T-helper 17 cell (primary cell): ENCODE data around the gene TRAPPC13. TPM values are rescaled to one million over a fixed set of nuclear protein-coding genes. Genes with fewer than 3 reads are reported as not detected.
"Not testable (repeated sequence)": the region's sequence is repeated elsewhere in the genome, so short reads cannot be mapped to it uniquely, and the experiment has no call there.

Experiments
- ATAC-seq: fragments of 150-1000 bp; cut with Tn5 transposase; 2 replicates; pipeline ENCODE4 v1.10.0; 2021; ENCODE audit warnings: mild to moderate bottlenecking, moderate library complexity
- DNase-seq, 3 donors: peaks; one replicate each; pipeline versions ENCODE4 v3.0.0 to v3.0.0-alpha.2; 2020 to 2021
- H3K9me3 ChIP-seq: one replicate; pipeline ENCODE4 v1.7.0; 2013; ENCODE audit warnings: low read length, mild to moderate bottlenecking; ENCODE audit not compliant: control insufficient read depth, poor library complexity, severe bottlenecking
- H3K27ac Mint-ChIP-seq: one replicate; pipeline ENCODE4 v1.8.0; 2022; ENCODE audit warnings: mild to moderate bottlenecking, moderate library complexity, mixed read lengths
- H3K27me3 Mint-ChIP-seq: one replicate; pipeline ENCODE4 v1.8.0; 2022; ENCODE audit warnings: mixed read lengths
- H3K36me3 Mint-ChIP-seq: one replicate; pipeline ENCODE4 v1.8.0; 2022; ENCODE audit warnings: low read depth, mixed read lengths
- H3K4me1 Mint-ChIP-seq: one replicate; pipeline ENCODE4 v1.8.0; 2022; ENCODE audit warnings: mild to moderate bottlenecking, mixed read lengths
- H3K4me3 Mint-ChIP-seq: one replicate; pipeline ENCODE4 v1.8.0; 2022; ENCODE audit warnings: mild to moderate bottlenecking, moderate library complexity, mixed read lengths
- total RNA-seq, 4 donors: library from RNA in 2 of 4; stranded (reverse) in 2 of 4; gene quantifications; one replicate each; pipeline ENCODE4 v1.2.3 and lab custom pipeline; 2022 to 2026

The TRAPPC13 gene, protein sequence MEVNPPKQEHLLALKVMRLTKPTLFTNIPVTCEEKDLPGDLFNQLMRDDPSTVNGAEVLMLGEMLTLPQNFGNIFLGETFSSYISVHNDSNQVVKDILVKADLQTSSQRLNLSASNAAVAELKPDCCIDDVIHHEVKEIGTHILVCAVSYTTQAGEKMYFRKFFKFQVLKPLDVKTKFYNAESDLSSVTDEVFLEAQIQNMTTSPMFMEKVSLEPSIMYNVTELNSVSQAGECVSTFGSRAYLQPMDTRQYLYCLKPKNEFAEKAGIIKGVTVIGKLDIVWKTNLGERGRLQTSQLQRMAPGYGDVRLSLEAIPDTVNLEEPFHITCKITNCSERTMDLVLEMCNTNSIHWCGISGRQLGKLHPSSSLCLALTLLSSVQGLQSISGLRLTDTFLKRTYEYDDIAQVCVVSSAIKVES
- total RNA-seq (10 to 100 TPM; 13.9 to 14.9 TPM), total RNA-seq (lab: John Stamatoyannopoulos, UW) (21.8 to 37.3 reads per million in 2 donors)

DNA sequence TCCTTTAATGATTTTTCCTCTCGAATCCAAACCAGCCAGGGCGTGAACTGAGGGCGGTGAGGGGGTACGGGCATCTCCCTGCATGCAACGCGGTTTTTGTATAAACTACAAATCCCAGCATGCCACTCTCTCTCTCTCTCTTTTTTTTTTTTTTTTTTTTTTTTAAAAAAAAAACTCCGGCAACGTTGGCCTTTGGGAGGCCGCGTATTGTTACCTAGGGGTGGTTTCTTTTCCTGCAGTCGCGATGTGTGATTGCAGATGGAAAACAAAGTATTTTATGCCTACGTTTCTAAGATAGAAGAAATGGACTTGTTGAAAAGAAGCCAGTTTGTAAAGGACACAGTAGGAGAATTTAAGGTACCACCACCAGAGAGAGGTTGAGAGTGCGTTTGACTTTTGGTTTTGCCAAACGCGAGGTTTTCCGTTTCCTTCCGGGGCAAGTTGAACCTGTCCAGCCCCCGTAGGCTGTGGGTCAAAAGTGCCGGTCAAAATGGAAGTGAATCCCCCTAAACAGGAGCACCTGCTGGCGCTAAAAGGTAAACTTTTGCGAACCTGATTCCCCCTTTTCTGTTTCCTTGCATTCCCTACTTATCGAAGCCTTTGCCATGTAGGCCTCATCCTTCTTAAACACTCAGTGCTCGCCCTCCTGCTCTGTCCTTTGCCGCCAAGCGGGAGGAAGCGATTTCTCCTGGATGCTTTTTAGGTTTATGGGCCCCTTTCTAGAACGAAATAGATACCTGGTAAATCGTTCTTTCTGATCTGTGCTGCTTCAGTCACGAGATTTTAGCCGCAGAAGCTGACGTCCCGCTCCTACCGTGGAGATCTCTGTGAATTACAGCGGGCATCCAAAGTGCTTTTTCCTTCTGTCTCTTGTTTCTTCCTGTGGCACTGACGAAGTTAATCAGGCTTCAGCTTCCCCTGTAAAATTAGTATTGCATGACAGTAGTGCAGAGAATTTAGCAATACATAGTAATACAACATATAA is at the start of gene TRAPPC13, which contains the start of gene SHLD3:
Gene TRAPPC13 (plus strand): TSS at position 457 of the 985 bp plus-strand sequence. CDS start 34 bp downstream, at position 491.
Gene SHLD3 (plus strand): TSS at position 457 of the 985 bp plus-strand sequence. CDS start 4,561 bp downstream, outside the sequence.
- Mint-ChIP-seq H3K4me3 (peak within 1 kb of the TSS; percentile 98), H3K36me3 (peaks cover 3% of the 10 kb centered on the region), H3K27ac (peak within 1 kb of the TSS; percentile 99), H3K27me3 (no peaks in the 10 kb centered on the region), H3K4me1 (peaks cover 34% of the 10 kb centered on the region)
- ATAC-seq (peak; percentile 79), DNase-seq (peak; percentile 65 to 77 (median 70))
- no peaks in the 10 kb centered on the region for H3K9me3 ChIP-seq

DNA sequence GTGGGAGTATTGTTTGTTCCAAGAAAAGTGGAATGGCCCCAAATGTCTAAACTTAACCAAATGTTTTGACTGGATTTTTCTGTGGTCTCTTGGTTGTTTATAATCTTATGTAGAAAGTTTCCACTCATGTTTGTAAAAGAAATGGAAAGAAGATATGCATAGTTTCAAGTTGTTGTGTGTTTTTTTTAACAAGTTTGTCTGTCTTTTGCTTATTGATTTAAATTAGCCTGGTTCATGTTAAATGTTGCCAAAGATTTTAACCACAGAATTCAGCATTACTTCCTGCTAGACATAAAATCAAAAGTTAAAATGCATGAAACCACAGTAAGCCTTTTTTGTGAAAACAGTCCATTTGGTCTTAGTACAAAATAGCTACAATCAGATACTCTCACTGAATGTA is 47.7 kb upstream of the TRAPPC13 start:
- DNase-seq (no peak), ATAC-seq (no peak)
- no peaks in the 10 kb centered on the region for H3K27me3 Mint-ChIP-seq
- no peak overlapping the region for H3K27ac Mint-ChIP-seq
- H3K4me1 Mint-ChIP-seq, result peaks cover 19% of the 10 kb centered on the region
- no peak overlapping the region for H3K4me3 Mint-ChIP-seq
- peaks cover 9% of the 10 kb centered on the region for H3K36me3 Mint-ChIP-seq
- H3K9me3 ChIP-seq, result no peaks in the 10 kb centered on the region

DNA sequence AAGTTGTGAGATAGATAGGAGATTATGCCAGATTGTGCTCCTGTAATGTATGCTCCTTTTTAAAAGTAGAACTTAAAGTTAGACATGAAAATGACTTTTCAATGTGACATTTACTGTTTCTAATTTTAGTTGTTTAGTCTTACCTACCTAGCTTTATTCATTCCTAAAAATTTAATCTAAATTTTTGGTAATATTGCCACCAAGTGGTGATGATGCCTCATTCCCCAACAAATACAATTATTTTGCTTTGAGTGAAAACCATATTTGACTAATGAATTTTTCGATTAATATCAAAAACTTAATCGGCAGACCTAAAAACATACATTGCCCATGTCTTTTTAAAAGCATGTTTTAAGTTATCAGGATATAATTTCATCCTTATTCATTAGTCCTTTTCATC is 36.1 kb upstream of the TRAPPC13 start:
- H3K27me3 Mint-ChIP-seq, result no peaks in the 10 kb centered on the region
- no peak overlapping the region for H3K4me3 Mint-ChIP-seq
- H3K4me1 Mint-ChIP-seq, result peaks cover 4% of the 10 kb centered on the region
- H3K9me3 ChIP-seq, result no peaks in the 10 kb centered on the region
- ATAC-seq (no peak), DNase-seq (no peak)
- peaks cover 11% of the 10 kb centered on the region for H3K36me3 Mint-ChIP-seq
- no peak overlapping the region for H3K27ac Mint-ChIP-seq

DNA sequence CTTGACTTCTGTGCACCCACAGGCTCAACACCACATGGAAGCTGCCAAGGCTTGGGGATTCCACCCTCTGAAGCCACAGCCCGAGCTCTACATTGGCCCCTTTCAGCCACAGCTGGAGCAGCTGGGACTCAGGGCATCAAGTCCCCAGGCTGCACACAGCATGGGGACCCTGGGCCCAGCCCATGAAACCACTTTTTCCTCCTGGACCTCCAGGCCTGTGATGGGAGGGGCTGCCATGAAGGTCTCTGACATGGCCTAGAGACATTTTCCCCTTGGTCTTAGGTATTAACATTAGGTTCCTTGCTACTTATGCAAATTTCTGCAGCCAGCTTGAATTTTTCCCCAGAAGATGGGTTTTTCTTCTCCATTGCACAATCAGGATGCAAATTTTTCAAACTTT is 23.1 kb upstream of the TRAPPC13 start:
- H3K9me3 ChIP-seq, H3K27me3 Mint-ChIP-seq, H3K27ac Mint-ChIP-seq, DNase-seq, ATAC-seq, H3K4me3 Mint-ChIP-seq: not testable (repeated sequence)
- Mint-ChIP-seq H3K4me1 (peaks cover 10% of the 10 kb centered on the region), H3K36me3 (peaks cover 12% of the 10 kb centered on the region)

DNA sequence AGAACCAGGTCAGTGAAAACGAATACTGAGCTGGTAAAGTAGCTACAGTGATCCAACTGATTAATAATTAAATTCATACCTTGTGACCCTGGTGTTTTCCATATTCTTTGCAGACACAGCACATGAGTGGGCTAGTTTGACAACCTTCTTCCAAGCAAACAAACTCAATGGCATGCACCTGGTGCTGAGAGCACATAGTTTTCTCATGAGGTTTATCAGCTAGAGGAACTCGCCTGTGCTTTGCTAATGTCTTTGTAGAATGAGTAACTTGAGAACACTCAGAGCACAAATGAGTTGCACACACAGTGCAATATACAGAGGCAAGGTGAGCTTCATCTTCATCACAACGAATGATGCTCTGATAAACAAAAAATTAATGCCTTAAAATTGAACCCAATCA is 13.3 kb upstream of the TRAPPC13 start:
- no peak for ATAC-seq
- peaks cover 23% of the 10 kb centered on the region for H3K36me3 Mint-ChIP-seq
- peaks cover 16% of the 10 kb centered on the region for H3K4me1 Mint-ChIP-seq

DNA sequence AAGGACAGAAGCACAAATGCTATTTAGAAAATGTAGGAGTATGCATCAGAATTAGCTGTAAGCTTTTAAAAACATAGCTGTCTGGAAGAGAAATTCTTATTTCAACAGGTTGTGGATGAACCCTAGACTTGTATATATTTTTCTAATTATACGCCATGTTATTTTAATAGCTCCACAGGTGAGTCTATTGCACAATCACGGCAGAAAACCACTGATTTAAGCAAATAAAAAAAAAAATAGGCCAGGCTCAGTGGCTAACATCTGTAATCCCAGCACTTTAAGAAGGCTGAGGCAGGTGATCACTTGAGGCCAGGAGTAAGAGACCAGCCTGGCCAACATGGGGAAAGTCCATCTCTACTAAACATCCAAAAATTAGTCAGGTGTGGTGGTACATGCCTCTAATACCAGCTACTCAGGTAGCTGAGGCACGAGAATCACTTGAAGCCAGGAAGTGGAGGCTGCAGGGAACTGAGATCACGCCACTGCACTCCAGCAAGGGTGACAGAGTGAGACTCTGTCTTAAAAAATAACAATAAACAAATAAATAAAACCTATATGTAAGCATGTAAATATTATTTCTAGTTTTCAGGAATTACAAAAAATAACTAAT is 12.4 kb upstream of the TRAPPC13 start:
- peaks cover 19% of the 10 kb centered on the region for H3K36me3 Mint-ChIP-seq
- no peak overlapping the region for H3K27ac Mint-ChIP-seq
- H3K9me3 ChIP-seq, result no peaks in the 10 kb centered on the region
- ATAC-seq (no peak), DNase-seq (no peak)
- no peak overlapping the region for H3K4me3 Mint-ChIP-seq
- no peaks in the 10 kb centered on the region for H3K27me3 Mint-ChIP-seq
- H3K4me1 Mint-ChIP-seq, result peaks cover 15% of the 10 kb centered on the region

More for the DNA sequence above, 13.3 kb upstream of the TRAPPC13 start:
- H3K27ac Mint-ChIP-seq, result no peak overlapping the region
- DNase-seq, result no peak
- no peaks in the 10 kb centered on the region for H3K9me3 ChIP-seq
- no peaks in the 10 kb centered on the region for H3K27me3 Mint-ChIP-seq
- no peak overlapping the region for H3K4me3 Mint-ChIP-seq

DNA sequence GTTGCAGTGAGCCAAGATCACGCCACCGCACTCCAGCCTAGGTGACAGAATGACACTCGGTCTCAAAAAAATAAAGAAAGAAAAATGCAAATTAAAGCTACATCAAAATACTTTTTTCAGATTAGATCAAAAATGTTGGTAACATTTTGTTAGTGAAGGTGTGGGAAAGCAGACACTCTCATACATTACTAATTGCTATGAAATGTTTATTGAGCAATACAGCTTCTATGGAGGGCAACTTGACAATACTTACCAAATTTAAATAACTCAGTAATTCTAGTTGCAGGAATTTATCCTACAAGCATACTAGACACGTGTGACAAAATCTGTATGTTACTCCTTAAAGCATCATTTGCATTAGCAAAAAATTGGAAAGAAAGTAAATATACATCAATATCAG is 4.8 kb upstream of the TRAPPC13 start:
- H3K4me1 Mint-ChIP-seq, result peaks cover 26% of the 10 kb centered on the region
- H3K27ac Mint-ChIP-seq, result no peak overlapping the region
- no peak for ATAC-seq
- H3K4me3 Mint-ChIP-seq, result no peak overlapping the region
- H3K27me3 Mint-ChIP-seq, result no peaks in the 10 kb centered on the region
- no peaks in the 10 kb centered on the region for H3K9me3 ChIP-seq
- no peak for DNase-seq
- H3K36me3 Mint-ChIP-seq, result no peaks in the 10 kb centered on the region

DNA sequence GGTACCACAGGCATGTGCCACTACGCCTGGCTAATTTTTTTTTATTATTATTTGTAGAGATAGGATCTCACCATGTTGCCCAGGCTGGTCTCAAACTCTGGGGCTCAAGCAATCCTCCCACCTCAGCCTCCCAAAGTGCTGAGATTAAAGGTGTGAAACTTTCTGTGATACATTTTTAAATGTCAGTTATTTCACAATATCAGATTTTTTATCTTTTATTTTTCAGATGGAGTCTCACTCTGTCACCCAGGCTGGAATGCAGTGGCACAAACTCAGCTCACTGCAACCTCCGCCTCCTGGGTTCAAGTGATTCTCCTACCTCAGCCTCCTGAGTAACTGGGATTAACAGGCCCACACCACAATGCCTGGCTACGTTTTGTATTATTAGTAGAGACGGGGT is 2.9 kb upstream of the TRAPPC13 start:
- not testable (repeated sequence) for H3K36me3 Mint-ChIP-seq, ATAC-seq

DNA sequence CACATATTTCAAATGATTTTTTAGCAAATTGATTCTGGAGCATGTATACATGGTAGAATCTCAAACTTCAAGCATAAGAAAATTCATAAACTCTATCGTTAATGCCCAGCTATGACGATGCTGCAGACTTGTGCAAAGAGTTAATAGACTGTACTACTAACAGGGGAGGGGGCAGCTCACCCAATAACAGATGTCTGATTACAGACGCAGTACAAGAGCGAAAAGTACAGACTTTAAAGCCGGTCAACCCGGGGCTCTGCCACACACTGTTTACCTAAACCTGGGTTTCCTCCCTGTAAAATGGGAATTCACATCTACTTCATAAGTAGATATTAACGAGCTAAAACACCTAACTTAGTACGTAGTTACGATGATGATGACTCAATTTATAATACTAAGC is 1.3 kb upstream of the TRAPPC13 start:
- Mint-ChIP-seq H3K4me1 (peaks cover 32% of the 10 kb centered on the region), H3K27ac (peak overlapping the region; percentile 99), H3K27me3 (no peaks in the 10 kb centered on the region), H3K36me3 (no peaks in the 10 kb centered on the region), H3K4me3 (peak overlapping the region; percentile 98)
- no peak for ATAC-seq
- no peak for DNase-seq
- no peaks in the 10 kb centered on the region for H3K9me3 ChIP-seq

More for the DNA sequence above, 2.9 kb upstream of the TRAPPC13 start:
- H3K4me1 Mint-ChIP-seq, result peaks cover 30% of the 10 kb centered on the region
- H3K27ac Mint-ChIP-seq, H3K9me3 ChIP-seq, H3K27me3 Mint-ChIP-seq, DNase-seq: not testable (repeated sequence)
- H3K4me3 Mint-ChIP-seq, result peak overlapping the region; percentile 98

DNA sequence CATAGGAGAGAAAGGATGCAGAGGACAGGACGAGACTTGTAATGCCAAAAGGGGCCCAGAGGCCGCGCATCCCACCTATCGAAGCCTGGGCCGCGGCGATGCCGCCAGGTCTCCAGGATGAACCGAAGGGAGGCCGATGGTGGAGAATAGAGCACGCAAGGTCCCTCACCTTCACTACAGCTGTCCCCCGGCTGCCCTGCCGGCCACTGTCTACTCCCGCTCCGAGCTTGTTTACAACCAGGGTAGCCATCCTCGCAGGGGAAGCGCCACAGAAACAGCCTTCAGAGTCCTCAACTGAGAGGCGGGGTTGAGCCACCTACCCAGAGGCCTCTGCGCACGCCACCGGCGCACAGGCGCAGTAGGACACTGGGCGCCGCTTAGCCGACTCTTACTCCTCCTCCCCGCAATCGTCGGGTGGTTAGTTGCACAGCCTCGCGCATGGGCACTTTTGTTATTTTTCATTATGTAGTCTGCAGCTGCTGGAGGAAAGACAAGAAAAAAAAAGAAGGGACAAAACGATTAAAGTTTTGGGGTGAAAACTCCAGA is 729 bp upstream of the TRAPPC13 start, which contains the start of gene TRIM23:
Gene TRIM23 (minus strand): TSS at position 309 of the 546 bp plus-strand sequence. CDS start 59 bp downstream, at position 250.
- DNase-seq (peak; percentile 86 to 88 (median 86)), ATAC-seq (peak; percentile 93)
- H3K9me3 ChIP-seq, result no peaks in the 10 kb centered on the region
- H3K4me3 Mint-ChIP-seq, result peak within 1 kb of the TSS; percentile 98
- no peaks in the 10 kb centered on the region for H3K27me3 Mint-ChIP-seq
- H3K27ac Mint-ChIP-seq, result peak within 1 kb of the TSS; percentile 99
- H3K4me1 Mint-ChIP-seq, result peaks cover 30% of the 10 kb centered on the region
- no peaks in the 10 kb centered on the region for H3K36me3 Mint-ChIP-seq

DNA sequence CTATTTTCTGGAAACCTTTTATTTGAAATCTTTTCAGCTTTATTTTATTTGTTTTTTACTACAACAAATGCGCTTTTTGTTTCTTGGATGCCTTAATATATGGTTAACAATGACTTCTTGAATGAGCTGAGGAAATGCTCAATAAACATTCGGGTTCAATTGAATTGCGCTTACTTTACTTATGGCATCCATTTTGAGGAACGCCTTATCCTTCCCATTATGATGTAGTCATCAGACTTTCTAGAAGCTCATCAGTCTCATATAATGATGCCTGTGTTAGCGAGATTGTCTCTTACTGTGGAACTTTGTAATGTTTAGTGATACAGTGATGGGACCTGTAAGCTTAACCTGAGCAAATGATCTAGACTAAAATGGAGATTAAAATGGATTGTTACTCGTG is 916 bp downstream of the TRAPPC13 start:
- H3K4me1 Mint-ChIP-seq, result peaks cover 34% of the 10 kb centered on the region
- no peak for DNase-seq
- H3K27ac Mint-ChIP-seq, result peak overlapping the region; percentile 99
- H3K4me3 Mint-ChIP-seq, result peak overlapping the region; percentile 79
- H3K9me3 ChIP-seq, result no peaks in the 10 kb centered on the region
- ATAC-seq, result no peak
- H3K36me3 Mint-ChIP-seq, result peaks cover 3% of the 10 kb centered on the region
- no peaks in the 10 kb centered on the region for H3K27me3 Mint-ChIP-seq

DNA sequence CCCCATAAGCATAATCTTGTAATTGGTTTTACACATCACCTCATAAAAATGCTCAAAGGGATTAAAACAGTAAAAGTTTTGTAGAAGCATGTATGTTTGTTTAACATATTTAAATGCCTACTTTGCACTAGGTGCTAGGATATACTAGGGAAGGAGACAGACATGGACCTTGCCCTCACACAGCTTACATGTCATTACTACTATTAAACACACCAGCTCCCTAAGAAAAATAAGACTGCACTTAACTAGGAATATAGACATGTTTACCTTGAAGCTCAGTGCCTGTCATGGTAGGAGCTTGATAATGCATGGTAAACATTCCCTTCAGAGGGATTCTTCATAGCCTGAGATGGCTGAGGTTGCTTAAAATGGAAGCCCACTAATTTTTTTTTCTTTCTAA is 6.2 kb downstream of the TRAPPC13 start:
- H3K36me3 Mint-ChIP-seq, result peaks cover 3% of the 10 kb centered on the region
- H3K4me3 Mint-ChIP-seq, result no peak overlapping the region
- H3K27me3 Mint-ChIP-seq, result no peaks in the 10 kb centered on the region
- peaks cover 14% of the 10 kb centered on the region for H3K4me1 Mint-ChIP-seq
- no peak for ATAC-seq
- H3K9me3 ChIP-seq, result no peaks in the 10 kb centered on the region
- no peak for DNase-seq
- H3K27ac Mint-ChIP-seq, result no peak overlapping the region
